Left renal cortex interstitium (tissue), 4 donors: Measurements from ENCODE around the gene GMPR2. TPM values are rescaled to one million over a fixed set of nuclear protein-coding genes. Genes with fewer than 3 reads are reported as not detected.

ENCODE experiments used
- DNase-seq, 4 donors: peaks; one replicate each; pipeline ENCODE4 v3.0.0-alpha.2; 2013; ENCODE audit warnings: low read depth in 4 of 4, low spot score in 2 of 4, missing footprints in 1 of 4
- polyA plus RNA-seq, 4 donors: library from polyadenylated mRNA; unstranded; fragments of 120-200 nt; gene quantifications; one replicate each; pipeline ENCODE4 v1.2.1, GENCODE V29; 2013; ENCODE audit not compliant: insufficient read length in 4 of 4

The GMPR2 gene
- polyA plus RNA-seq, 4 donors = 106 to 121 (median 117) TPM

- no peak for DNase-seq
These were observed 16.7 kb downstream of the GMPR2 start for GRCh38 chr14:24249230-24250021.

- DNase-seq = no peak
These were observed 17.6 kb downstream of the GMPR2 start for GRCh38 chr14:24250354-24250753.

DNA sequence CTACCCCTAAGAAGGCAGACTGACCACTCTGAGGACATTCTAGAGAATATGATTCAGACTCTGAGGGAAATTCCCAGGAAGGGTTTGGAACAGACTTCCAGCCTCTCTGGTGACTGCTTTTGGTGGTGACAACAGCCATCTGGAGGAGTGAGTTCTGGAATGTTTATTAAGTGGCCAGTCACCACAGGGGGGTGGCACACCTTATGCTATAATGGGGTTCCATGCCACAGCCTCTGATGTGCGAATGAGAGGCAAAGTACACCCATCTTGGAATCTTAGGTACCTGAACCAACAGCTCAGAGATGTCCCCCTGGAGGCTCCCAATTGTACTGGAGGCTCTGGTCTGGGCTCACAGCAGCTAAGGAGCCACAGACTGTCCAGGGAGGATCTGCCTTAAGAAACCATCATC is 19.2 kb downstream of the GMPR2 start:
- DNase-seq = no peak

DNA sequence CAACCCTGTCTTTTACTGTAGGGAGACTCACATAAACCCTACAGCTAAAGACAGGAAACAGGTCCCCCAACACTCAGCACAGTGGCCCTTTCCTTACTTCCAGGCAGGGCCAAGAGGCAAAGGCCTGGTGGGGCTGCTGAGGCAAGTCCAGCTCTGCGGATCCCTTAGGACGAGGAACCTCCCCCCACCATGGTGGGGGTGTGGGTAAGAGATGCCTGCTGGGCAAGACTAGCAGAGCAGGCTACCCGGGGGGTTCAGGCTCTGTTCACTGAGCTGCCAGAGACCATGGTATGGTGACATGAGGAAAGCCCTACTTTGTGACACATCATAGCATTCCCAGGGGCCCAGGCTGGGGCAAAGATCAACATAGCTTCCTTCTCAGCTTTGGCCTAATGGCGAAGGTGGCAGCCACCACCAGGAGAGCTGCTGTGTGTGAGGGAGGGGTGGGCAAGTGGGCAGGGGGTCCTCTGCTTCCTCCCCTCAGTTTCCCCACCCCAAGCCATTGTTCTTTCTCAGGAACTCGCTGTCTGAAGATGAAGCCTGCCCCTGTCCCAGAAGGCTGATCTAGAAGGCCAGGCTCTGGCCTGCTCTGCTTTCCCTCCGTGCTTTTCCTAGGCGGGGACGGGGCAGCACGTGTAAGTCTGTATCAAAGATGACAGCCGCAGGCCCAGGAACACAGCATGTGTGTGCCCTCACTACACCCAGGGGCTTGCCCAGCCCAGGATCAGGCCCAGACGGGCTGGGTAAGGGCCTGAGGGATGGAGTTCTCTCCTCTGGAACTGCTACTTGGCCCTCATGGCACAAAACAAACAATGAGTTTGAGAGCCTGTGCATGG is 19.8 kb downstream of the GMPR2 start:
- DNase-seq = no peak

DNA sequence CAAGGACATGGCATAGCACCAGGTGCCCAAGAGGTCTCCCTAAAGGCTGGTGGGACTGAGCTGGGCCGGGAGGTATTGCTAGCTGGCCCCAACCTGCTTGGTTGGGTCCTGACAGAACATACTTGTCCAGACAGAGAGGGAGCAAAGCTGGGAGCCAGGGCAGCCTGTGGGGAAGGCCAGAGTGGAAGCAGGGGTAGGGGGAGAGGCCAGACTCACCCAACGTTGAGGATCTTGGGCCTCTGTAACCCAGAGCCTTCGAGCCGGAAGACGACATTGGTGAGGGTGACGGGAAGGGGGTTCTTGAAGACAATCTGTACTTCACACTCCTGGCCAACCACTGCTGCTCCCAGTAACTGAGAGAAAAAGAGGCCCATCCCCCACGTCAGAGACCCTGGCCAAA is 21.2 kb downstream of the GMPR2 start:
- DNase-seq = no peak

DNA sequence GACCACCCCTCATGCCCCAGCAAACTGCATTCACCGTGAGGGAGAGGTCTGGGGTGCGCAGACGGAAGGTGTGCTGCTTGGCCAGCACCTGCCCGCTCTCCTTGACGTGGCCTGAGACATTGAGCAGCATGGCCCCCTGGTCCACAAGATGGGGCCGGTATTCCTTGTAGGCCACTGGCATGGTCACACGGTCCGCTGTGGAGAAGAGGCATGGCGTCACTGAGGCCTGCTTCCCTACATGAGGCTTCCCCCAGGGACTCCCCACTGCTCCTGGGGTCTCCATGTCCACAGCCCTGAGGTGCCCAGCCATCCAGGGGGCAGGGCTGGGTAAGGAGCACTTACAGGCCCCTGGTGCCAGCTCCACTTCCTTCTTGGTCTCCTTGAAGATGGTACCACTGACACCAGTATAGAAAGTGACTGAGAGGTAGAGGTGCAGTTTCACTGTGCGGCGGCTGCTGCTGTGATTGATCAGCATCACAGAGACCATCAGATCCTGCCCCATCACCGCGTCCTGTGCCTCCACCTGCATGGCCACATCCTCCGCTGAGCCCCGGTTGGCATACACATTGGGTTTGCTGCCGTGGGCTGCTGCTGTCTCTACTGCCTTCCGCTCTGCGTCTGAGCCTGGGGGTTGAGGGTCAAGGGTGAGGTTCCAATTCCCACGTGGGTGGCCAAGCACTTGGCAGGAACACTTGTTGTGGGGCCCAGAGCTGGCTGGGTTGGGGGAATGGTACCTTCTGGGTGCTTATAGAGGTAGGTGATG is 22.1 kb downstream of the GMPR2 start:
- no peak for DNase-seq

DNA sequence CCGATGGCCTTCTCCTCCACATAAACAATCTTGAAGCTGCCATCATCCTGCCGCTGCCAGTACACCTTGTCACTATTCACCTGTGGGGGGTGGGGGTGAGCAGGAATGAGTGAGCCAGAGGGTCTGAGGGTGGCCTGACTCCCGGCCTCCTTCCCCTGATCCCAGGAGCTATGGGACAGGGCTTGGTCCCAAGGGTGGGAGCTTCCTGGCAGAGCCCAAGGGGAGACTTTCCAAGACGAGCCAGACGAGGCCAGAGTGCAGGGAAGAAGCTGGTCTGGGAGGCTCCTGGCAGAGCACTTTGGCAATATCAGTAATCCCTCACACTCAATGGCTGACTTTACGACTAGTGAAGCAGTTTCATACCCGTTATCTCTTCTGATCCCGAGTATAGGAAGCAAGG is 22.7 kb downstream of the GMPR2 start:
- no peak for DNase-seq

DNA sequence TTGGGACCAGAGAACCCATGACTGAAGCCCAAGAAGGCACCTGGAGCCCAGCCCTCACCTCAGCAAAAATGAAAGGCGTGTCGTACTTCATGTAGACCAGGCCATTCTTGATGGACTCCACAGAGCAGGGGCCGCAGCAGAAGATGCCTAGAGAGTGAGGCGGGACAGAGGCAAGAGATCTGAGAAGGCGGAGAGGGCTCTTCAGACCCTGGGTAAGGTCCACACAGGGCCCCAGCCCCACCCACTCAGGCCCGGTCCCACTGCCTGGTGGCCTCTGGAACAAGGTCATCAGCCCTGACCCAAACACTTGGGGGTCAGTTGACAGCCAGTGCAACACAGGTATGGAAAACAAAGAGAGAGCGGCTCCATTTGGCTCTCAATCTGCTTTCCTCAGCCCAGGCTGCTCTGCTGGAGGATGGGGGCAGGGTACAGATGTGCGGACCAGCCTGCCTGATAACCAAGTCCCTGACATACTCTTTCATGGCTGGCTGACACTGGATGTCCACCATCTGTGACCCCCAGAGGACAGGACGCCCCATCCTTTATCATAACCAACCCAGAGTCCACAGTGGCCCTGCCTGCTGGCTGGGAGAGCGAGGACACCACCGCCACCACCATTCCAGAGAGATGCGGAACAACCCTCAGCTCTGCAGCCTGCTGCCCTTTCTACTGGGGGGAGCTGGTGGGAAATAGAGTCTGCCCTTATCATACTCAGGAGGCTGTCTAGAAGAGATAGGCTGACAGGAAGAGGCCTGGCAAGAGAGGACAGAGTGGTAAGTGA is 23.4 kb downstream of the GMPR2 start:
- DNase-seq = no peak

DNA sequence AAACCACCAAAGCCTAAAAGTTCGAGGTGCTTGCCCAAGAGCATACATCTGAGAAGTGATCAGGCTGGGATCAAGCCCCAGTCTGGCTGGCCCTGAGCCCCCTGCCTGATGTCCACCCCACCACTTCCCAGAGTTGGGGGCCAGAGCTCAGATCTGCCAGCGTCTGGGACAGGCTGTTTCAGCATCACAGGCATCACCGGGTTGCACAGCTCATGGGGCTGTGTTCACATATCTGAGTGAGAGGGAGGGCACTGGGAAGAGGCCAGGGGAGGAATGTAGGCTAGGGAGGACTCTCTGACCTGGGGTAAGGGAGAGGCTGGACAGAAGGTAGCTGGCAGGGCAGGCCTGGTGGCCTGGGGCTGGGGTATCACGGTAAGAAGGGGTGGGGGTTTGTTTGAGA is 24.2 kb downstream of the GMPR2 start:
- DNase-seq = no peak

GRCh38 chr14:24258119-24258518 is 25.4 kb downstream of the GMPR2 start:
- no peak for DNase-seq

DNA sequence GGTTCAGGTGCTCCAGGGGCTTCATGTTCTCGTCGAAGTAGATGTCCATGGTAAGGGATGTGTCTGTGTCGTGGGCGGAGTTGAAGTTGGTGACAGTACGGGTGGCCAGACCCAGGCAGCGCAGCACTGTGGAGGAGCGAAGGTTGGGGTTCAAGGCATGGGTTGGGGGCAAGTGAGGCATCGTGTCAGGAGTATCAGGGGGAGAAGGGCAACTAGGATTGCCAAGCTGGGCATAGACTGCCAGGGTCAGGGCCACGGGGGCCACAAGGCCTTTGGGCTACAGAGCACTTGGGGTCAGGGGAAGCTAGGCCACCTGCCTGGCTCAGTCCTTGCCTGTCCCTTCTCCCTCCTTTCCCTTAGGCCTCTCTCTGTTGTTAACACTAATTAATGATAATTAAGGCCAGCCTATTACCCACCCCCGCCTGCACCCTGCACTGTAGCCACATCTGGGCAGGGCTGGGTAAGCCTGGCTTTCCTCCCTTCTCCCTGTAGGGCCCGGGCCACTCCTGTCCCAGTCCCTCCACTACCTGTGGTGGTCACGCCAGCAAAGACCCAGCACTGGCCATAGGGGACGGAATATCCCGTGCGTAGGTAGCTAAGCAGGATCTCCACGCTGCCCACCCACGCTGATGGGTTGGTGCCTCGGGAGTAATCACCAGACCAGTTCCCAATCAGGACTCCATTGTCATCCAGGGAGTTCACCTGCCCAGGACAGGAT is 26.0 kb downstream of the GMPR2 start:
- DNase-seq = no peak

DNA sequence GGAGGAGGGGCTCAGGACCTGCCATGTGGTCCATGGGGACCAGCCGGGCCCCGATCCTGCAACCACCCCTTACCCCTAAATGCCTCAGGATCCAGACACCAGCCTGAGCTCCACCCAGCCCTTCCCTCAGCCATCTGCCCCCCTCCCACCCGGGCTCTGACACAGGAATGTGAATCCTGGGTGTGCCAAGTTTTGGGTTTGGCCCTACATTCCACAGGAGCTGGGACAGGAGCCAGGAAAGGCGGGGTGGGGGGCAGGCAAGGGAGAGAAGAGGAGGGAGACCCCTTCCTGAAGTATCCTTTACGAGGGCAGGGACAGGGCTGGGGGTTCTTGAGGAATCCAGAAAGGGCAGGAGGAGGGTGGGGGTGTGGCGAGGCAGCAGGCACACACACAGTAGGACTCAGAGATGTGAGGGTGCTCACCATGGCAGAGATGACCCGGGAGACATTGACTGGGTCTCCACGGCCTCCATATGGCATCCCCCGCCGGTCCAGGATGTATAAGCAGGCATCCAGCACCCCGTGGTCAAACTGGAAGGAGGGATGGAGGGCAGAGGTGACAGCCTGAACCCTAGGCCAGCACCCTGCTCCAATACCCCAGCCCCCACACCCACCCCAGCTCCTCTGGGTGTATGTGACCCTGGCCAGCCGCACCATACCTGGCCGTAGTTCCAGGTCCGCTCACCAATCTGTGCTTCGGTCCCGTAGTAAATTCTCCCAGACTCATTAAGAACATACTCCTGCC is 26.7 kb downstream of the GMPR2 start:
- no peak for DNase-seq

DNA sequence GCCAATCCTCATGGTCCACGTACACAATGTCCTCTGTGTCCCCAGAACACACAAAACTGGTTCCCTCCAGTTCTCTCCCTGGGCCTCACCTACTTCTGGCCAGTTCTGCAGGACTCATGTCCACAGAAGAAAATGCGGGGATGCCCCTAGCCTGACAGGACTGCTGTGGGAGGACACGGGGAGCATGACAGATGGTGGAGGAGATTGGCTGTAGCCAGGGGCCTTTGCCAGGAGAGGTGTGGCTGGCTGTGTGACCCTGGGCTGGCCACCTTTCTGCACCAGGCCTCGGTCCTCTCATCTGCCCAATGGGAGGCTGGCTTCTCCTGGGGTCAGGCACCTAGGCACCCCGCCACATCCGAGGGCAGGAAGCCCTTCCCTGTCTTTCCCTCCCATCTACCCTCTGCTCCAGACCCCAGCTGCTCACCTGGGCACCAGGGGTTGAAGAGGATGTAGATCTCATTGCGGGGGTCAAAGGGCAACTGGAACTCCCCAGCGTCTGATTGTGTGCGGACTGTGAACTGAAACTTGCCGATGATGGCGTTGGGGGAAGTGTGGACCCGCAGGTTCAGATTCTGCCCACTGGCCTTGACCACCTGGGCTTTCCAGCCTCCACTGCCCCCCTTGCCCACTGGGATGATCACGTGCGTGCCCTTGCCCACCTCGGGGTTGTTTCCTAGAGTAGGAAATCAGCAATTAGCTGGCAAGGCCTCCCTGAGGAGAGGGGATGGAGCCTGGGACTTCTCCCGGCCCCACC is 27.5 kb downstream of the GMPR2 start:
- DNase-seq = no peak

- no peak for DNase-seq
These were observed 28.0 kb downstream of the GMPR2 start for GRCh38 chr14:24260780-24261157.

DNA sequence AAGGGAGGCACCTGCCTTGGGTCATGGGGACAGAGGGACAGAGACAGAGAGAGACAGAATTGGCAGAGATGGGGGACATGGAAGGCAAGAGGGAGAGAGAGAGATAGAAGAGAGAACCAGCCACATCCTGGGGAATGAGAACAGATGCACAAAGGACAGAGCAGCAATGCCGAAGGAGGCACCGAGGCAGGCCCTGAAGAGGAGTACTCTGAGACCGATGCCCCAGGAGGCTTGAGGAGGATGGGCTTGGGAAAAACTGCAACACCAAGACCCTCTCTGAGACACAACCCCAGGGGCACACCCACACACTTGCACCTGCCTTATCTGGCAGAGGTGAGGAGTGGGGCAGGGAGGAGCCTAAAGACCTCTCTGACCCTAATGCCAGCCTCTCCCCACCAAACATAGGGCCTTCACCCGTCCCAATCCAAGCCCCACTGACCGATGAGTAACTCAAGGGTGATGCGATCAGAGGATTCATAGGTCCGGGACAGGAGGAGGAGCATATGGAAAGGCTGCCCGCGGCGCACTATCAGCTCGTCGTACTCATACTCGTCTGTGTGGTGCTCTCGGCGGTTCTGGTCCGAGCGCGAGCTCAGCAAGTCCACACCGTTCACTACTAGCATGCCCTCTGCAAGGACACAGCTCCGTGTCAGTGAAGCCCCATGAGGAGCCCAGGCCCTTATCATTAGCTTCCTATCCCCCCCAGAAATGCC is 28.7 kb downstream of the GMPR2 start:
- DNase-seq = no peak

DNA sequence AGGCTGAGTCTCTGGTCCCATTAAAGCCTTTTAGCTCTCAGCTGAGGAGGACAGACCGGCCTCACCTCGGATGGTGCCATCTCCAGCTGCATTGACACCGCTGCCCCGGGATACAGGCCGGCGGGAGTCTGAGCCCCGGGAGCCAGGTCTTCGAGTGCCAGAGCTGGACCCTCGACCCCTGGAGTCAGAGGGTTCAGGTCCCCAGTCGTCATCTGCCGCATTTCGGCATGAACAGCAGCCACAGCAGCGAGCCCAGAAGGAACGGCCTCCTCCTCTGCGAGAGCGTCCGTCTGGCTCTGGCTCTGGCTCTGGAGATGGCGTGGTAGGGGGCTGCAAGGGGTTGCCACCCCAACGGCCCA is 29.2 kb downstream of the GMPR2 start:
- DNase-seq = no peak

DNA sequence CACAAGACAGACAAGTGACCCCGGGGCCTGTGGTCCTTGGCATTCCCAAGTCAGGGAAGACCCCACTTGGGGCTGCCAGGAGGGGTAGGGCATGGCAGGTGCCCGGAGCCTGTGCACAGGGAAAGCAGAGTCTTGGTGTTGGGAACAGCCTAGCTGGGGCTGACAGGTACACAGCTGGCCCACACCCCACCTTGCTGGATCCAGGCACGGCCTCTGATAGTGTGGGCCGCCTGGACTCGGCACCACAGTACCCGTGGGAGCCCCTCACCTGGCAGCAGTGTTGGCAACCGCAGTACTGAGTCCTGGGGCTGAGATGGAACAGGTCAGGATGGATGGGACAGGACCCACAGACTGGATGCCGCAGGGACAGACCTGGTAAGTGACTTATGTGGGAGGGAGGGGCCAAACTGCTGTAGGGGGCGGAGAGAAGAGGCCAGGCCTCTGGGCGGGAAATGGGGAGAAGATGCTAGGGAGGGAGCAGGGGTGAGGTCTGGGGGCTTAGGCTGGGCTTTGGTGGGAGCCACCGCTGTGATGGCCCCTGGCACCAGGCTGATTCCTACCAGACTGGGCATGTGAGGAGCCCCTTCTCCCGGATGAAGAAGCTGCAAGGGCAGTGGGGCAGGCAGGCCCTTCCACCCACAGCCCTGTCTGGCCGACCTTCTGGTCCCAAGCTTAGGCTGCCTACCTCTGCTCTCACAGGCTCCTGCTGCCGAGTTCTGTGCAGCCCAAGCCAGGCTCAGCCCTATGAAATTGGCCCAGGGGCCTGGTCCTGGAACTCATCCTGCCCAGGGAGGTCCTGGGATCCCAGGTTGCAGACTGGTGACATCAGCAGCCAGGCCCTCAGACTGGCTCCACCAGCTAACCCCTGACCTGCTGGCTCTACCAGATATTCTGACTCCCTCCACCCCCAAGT is 30.3 kb downstream of the GMPR2 start, which contains the start of gene TGM1:
Gene TGM1, minus strand, starts transcription at position 357 of the 913 bp plus-strand sequence. CDS start 825 bp downstream, outside the sequence.
- no peak for DNase-seq
